MCF 10A (cell line): ENCODE data around the gene NABP2. TPM values are rescaled to one million over a fixed set of nuclear protein-coding genes. Genes with fewer than 3 reads are reported as not detected.

Experiments
- Bru-seq: library from RNA; stranded (reverse); fragments of 400-500 nt; gene quantifications from one replicate; lab custom pipeline; 2021; lab: Mats Ljungman, UMichigan
- BruChase-seq, 2 experiments: library from RNA; stranded (reverse); fragments of 400-500 nt; gene quantifications; one replicate each; lab custom pipeline; 2021; lab: Mats Ljungman, UMichigan
- BruUV-seq: library from RNA; stranded (reverse); fragments of 400-500 nt; replicated peaks from 2 replicates; lab custom pipeline; 2021; lab: Mats Ljungman, UMichigan
- CTCF ChIA-PET: fragments of 300-600 bp; sonication (Branson Sonifier 250); formaldehyde crosslinking; extraction: SDS; loops from one replicate; lab custom pipeline; 2021; ENCODE audit warnings: antibody characterized with exemption, inconsistent platforms; lab: Yijun Ruan, JAX
- POLR2A ChIA-PET: fragments of 300-600, 350-650 bp; sonication (Branson Sonifier 250); formaldehyde crosslinking; extraction: SDS; loops from one replicate; lab custom pipeline; 2020; ENCODE audit warnings: antibody characterized with exemption, inconsistent platforms; lab: Yijun Ruan, JAX
- DNase-seq: peaks from one replicate; pipeline ENCODE4 v3.0.0-alpha.2; 2018; ENCODE audit not compliant: unreplicated experiment
- H3K27ac Mint-ChIP-seq: one replicate; pipeline ENCODE4 v1.8.0; 2022; ENCODE audit warnings: mild to moderate bottlenecking, low read depth, mixed read lengths; ENCODE audit not compliant: unreplicated experiment
- H3K27me3 Mint-ChIP-seq: one replicate; pipeline ENCODE4 v1.8.0; 2022; ENCODE audit warnings: mixed read lengths; ENCODE audit not compliant: insufficient read depth, unreplicated experiment
- H3K36me3 Mint-ChIP-seq: one replicate; pipeline ENCODE4 v1.8.0; 2022; ENCODE audit warnings: mild to moderate bottlenecking, moderate library complexity, mixed read lengths; ENCODE audit not compliant: insufficient read depth, unreplicated experiment
- H3K4me1 Mint-ChIP-seq: one replicate; pipeline ENCODE4 v1.8.0; 2022; ENCODE audit warnings: mixed read lengths; ENCODE audit not compliant: insufficient read depth, unreplicated experiment
- H3K4me3 Mint-ChIP-seq: one replicate; pipeline ENCODE4 v1.8.0; 2022; ENCODE audit warnings: mild to moderate bottlenecking, moderate library complexity, mixed read lengths; ENCODE audit not compliant: unreplicated experiment
- H3K9me3 Mint-ChIP-seq: one replicate; pipeline ENCODE4 v1.8.0; 2022; ENCODE audit warnings: mixed read lengths; ENCODE audit not compliant: unreplicated experiment
- CTCF ChIP-seq: fragments of 200-600 bp; IDR thresholded peaks from one replicate; pipeline ENCODE4 v1.8.0; 2022; ENCODE audit warnings: antibody characterized with exemption, mild to moderate bottlenecking; ENCODE audit not compliant: unreplicated experiment
- intact Hi-C: fragments of 100-400 bp; cut with micrococcal nuclease; formaldehyde crosslinking; loops from 2 replicates; pipeline ENCODE4 v1.14.1; 2022
- long read RNA-seq: library from polyadenylated mRNA; stranded (forward); transcript quantifications from one replicate; pipeline ENCODE4 v2.0.0, GENCODE V29; 2022
- total RNA-seq: library from RNA; stranded (reverse); gene quantifications from 2 replicates; pipeline ENCODE4 v1.2.3, GENCODE V29; 2022

The NABP2 gene
- total RNA-seq (53.3 and 56.2 TPM in 2 replicates), Bru-seq, nascent RNA (percentile 66 among the genes with signal in this experiment), BruChase-seq, experiment 1, labeled RNA remaining after a 6-hour chase (percentile 80 among the genes with signal in this experiment), BruChase-seq, experiment 2, labeled RNA remaining after a 2-hour chase (percentile 67 among the genes with signal in this experiment)
- long read RNA-seq, transcript NABP2-201 (7 exons, 1,417 nt): major isoform, 72 of 94 reads
- long read RNA-seq, transcript NABP2-204 (7 exons, 663 nt): minor isoform, 9 of 94 reads
- long read RNA-seq, partial matches to known transcripts: 0 of 94 reads
- long read RNA-seq, other reads (novel, unspliced or antisense): 8 of 94 reads

- H3K36me3 Mint-ChIP-seq: peaks cover 16% of the 10 kb centered on the region
- TF ChIP-seq CTCF: peak; percentile 78
- peaks cover 24% of the 10 kb centered on the region for H3K4me1 Mint-ChIP-seq
- CTCF ChIA-PET: interaction anchor here (2.6 kb wide), 1 partner anchor 32 kb away, joined by 20 read pairs; no protein-coding TSS in a partner anchor
- H3K9me3 Mint-ChIP-seq: no peaks in the 10 kb centered on the region
- H3K4me3 Mint-ChIP-seq: peak within 1 kb of the TSS; percentile 82
- DNase-seq: peak; percentile 98
- POLR2A ChIA-PET: interaction anchor here (0.8 to 3.4 kb wide), 2 partner anchors 33 to 42 kb away, joined by 3 to 28 read pairs; partner anchors contain the start of gene ANKRD52
- intact Hi-C loops: loop anchor here (1.0 to 10.0 kb wide), 4 partner anchors 31 to 489 kb away; no protein-coding TSS in a partner anchor
- H3K27me3 Mint-ChIP-seq: no peaks in the 10 kb centered on the region
- H3K27ac Mint-ChIP-seq: peak within 1 kb of the TSS; percentile 88
- BruUV-seq: TSS peak; percentile 8
Observed at GRCh38 chr12:56224102-56224701, at the start of gene NABP2. TSS of gene NABP2 (plus strand) at chr12:56224342. CDS start at chr12:56224857, 515 bp downstream.

- POLR2A ChIA-PET: interaction anchor here (1.1 to 1.7 kb wide), 5 partner anchors 8 to 50 kb away, joined by 3 to 5 read pairs (median 3); partner anchors contain the start of genes ESYT1 and SMARCC2
- no peak overlapping the region for H3K27ac Mint-ChIP-seq
Observed at GRCh38 chr12:56178347-56178746, 45.8 kb upstream of the NABP2 start.

GRCh38 chr12:56186957-56187356 lies 37.2 kb upstream of the NABP2 start:
- peaks cover 27% of the 10 kb centered on the region for H3K4me1 Mint-ChIP-seq
- ChIA-PET CTCF (interaction anchor here (0.7 to 6.6 kb wide), 6 partner anchors 18 to 68 kb away, joined by 3 to 83 read pairs (median 22); partner anchors contain the start of genes ESYT1 and ZC3H10), POLR2A (interaction anchor here (1.7 to 7.9 kb wide), 5 partner anchors 10 to 59 kb away, joined by 5 to 108 read pairs (median 85); partner anchors contain the start of genes ESYT1, MYL6 and RNF41)
- no peak overlapping the region for H3K27ac Mint-ChIP-seq
- peaks cover 60% of the 10 kb centered on the region for H3K36me3 Mint-ChIP-seq
- no TSS peak for BruUV-seq
- TF ChIP-seq CTCF: no peak
- H3K27me3 Mint-ChIP-seq: no peaks in the 10 kb centered on the region
- DNase-seq: no peak
- intact Hi-C loops: no loop called here
- H3K9me3 Mint-ChIP-seq: no peaks in the 10 kb centered on the region
- no peak overlapping the region for H3K4me3 Mint-ChIP-seq

More at GRCh38 chr12:56178347-56178746, 45.8 kb upstream of the NABP2 start:
- Mint-ChIP-seq H3K36me3 (peaks cover 97% of the 10 kb centered on the region), H3K9me3 (no peaks in the 10 kb centered on the region), H3K4me1 (no peaks in the 10 kb centered on the region), H3K27me3 (no peaks in the 10 kb centered on the region), H3K4me3 (no peak overlapping the region)
- CTCF ChIA-PET: interaction anchor here (0.7 to 1.5 kb wide), 4 partner anchors 11 to 54 kb away, joined by 3 to 9 read pairs (median 5); partner anchors contain the start of gene SMARCC2
- DNase-seq: no peak
- intact Hi-C loops: no loop called here
- BruUV-seq: no TSS peak
- no peak for TF ChIP-seq CTCF
